Esophagus muscularis mucosa (tissue), 3 donors: ENCODE measurements around the gene PTPN3.

Experiments
- POLR2A ChIP-seq: fragments of 450-650 bp; IDR thresholded peaks from one replicate; pipeline ENCODE4 v1.6.1; 2017; ENCODE audit warnings: antibody characterized with exemption, moderate library complexity, mild to moderate bottlenecking, low read depth
- TF ChIP-seq, protein P1 (sequence below), 3 experiments: fragments of 200-600 bp in 2 of 3; fragments of 450-650 bp in 1 of 3; sonication (generic) in 2 of 3; IDR thresholded peaks; one replicate each; pipeline ENCODE4 v1.5.1; 2017 to 2019; ENCODE audit warnings: antibody characterized with exemption in 3 of 3, mild to moderate bottlenecking in 2 of 3, moderate library complexity in 1 of 3

DNA sequence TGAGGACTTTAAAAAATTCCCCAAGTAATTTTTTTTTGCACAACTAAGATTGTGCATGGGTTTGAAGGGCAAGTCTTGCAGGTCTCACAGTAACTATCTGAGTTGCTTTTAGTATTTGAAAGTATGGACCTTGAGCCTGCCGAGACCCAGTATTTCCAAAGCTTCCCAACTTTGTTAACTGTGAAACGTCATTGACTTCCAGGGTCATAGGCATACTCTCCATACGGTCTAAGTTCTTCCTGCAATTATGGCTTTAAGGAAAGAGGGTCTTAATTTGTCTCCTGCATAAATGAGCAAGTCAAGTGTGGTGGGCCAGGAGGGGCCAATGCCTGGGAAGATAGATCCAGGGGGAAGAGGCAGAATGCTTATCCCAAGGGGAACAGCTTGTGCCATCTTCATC, 153.2 kb downstream of the PTPN3 start:
- TF ChIP-seq POLR2A, result no peak
- TF ChIP-seq, protein P1, sequence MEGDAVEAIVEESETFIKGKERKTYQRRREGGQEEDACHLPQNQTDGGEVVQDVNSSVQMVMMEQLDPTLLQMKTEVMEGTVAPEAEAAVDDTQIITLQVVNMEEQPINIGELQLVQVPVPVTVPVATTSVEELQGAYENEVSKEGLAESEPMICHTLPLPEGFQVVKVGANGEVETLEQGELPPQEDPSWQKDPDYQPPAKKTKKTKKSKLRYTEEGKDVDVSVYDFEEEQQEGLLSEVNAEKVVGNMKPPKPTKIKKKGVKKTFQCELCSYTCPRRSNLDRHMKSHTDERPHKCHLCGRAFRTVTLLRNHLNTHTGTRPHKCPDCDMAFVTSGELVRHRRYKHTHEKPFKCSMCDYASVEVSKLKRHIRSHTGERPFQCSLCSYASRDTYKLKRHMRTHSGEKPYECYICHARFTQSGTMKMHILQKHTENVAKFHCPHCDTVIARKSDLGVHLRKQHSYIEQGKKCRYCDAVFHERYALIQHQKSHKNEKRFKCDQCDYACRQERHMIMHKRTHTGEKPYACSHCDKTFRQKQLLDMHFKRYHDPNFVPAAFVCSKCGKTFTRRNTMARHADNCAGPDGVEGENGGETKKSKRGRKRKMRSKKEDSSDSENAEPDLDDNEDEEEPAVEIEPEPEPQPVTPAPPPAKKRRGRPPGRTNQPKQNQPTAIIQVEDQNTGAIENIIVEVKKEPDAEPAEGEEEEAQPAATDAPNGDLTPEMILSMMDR (IDR thresholded peaks at IDR 0.05), result no peak
